HG03175 (cell line): Measurements from ENCODE around the gene GPATCH1.
"Not testable (repeated sequence)": the region's sequence is repeated elsewhere in the genome, so short reads cannot be mapped to it uniquely, and the experiment has no call there.

ENCODE experiments used
- ATAC-seq: cut with Tn5 transposase; IDR thresholded peaks from one replicate; pipeline ENCODE4 v1.9.1; 2021; ENCODE audit warnings: mild to moderate bottlenecking, moderate library complexity; ENCODE audit not compliant: unreplicated experiment

Gene GPATCH1

GRCh38 chr19:33111587-33111986 lies 30.6 kb downstream of the GPATCH1 start:
- no peak for ATAC-seq

DNA sequence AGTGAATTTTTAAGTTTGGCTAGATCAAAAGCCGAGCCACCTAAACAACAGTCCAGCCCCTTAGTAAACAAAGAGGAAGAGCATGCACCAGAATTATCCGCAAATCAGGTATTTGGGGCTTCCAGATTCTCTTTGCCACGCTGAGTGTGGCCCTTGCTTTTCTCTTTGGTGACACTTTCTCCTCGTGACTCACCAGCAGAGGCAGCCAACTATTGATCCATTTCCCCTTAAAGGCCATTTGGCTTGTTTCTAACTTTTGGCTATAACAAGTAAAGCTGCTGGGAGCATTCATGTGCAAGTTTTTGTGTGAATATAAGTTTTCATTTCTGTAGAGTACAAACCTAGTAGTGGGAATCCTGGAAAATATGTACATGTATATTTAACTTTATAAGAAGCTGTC lies 33.3 kb downstream of the GPATCH1 start:
- ATAC-seq: no peak

GRCh38 chr19:33117501-33117900 lies 36.5 kb downstream of the GPATCH1 start:
- ATAC-seq: no peak

GRCh38 chr19:33118643-33119042 lies 37.7 kb downstream of the GPATCH1 start:
- ATAC-seq: no peak

DNA sequence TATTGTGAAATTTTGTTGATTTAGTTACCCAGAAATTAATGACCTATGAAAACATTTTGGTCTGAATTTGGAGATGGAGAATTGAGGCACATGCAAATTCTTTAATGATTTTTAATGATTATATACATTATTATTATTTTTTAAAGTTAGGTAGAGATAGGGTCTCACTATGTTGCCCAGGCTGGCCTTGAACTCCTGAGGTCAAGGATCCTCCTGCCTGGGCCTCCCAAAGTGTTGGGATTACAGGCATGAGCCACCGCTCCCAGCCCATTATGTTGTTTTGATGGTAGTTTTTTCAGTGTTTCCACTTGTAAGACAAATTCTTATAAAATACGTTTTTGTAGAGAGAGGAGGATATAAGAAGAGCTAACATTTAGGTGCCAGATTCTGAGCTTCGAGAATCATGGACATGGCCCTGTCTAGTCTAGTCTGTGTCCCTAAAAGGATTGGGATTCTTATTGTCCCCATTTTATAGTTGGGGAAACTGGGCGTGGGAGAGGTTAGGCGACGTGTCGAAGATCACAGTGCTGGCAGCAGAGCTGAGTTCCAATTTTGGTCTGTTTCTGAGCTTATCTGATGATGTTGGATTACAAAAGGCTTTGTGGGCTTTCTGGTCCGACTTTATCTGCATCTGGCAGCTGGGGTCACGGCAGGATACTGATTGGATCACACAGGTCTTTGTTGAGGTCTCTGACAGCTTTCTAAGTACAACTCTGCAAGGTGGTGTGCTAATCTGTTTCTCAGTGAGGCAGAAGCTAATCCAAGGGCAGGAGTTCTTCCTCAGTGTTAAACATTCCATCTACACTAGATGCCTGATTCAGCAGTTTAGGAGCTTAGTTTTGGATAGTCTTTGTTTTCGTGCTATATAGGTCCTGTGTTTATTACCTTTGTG lies 43.5 kb downstream of the GPATCH1 start:
- ATAC-seq: no peak

GRCh38 chr19:33125929-33126388 lies 45.0 kb downstream of the GPATCH1 start:
- ATAC-seq: peak; percentile 80

DNA sequence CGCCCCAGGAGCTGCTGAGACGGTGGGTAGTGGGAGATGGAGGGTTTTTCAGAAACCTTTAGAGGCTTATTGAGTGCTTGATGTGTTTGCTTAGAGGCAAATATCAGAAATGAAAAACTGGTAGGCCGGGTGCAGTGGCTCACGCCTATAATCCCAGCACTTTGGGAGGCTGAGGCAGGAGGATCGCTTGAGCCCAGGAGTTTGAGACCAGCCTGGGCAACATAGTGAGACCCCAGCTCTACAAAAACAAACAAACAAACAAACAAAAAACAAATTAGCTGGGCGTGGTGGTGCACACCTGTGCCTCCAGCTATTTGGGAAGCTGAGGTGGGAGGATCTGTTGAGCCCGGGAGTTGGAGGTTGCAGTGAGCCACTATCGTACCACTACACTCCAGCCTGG lies 45.7 kb downstream of the GPATCH1 start:
- ATAC-seq: not testable (repeated sequence)

GRCh38 chr19:33129901-33130300 lies 48.9 kb downstream of the GPATCH1 start:
- no peak for ATAC-seq

- no peak for ATAC-seq
Measured at GRCh38 chr19:33130433-33130832, 49.5 kb downstream of the GPATCH1 start.

DNA sequence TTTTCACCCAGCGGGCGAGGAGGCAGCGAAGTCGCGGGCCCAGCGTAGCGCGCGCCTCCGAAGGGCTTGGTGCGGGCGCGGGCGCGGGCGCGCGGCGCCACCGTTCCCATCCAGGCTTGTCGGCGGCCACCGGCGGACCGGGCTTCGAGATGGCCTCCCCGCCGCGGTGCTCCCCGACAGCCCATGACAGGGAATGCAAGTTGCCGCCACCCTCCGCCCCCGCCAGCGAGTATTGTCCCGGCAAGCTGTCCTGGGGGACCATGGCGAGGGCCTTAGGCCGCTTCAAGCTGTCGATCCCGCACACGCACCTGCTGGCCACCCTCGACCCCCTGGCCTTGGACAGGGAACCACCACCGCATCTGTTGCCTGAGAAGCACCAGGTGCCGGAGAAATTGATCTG lies 51.0 kb downstream of the GPATCH1 start, which contains the start of gene WDR88:
WDR88 (plus strand) TSS at position 94 of the 400 bp plus-strand sequence; CDS start at position 150, 56 bp downstream.
- ATAC-seq: no peak

DNA sequence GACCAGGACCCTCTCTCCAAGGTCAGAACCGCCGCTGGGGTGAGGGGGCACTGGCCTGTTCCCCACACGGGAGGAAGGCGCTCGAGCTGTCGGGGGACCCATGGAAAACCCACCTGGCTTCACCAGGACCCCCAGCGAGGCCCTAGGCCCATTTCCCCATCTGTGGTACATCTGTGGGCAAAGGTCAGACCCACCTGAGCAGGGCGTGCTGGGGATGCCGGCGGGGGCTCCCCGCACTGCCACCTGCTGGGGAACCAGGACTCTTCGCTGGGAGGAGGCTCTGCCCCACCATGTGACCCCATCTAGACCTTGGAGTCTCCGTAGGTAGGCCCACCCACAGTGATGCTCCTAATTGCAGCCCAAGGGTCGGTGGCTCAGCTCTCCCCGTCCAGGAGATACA lies 51.4 kb downstream of the GPATCH1 start:
- no peak for ATAC-seq

- no peak for ATAC-seq
Measured at GRCh38 chr19:33133438-33134031, 52.6 kb downstream of the GPATCH1 start.

DNA sequence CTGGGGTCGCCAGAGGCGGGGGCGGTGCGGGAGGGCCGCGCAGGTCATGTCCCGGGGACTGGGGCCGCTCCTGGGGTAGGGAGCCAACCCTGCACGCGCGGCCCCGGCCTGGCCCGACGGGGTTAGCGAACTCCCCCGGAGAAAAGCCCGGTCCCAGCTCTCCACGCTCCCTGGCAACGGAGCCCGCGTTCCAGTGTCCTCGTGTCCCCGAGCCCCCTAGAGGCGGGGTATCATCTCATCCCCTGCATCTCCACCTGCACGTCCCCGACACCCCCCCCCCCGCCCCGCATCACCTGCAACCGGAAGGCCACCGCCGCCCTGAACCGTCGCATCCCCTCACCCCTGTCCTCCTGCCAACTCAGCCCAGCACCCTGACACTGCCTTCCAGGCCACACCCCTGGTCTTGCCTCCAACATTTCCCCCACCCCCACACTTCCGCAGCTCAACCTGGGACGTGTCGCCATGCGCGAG lies 53.6 kb downstream of the GPATCH1 start:
- ATAC-seq: no peak

- no peak for ATAC-seq
Measured at GRCh38 chr19:33139165-33139564, 58.2 kb downstream of the GPATCH1 start.

GRCh38 chr19:33143897-33144405 lies 63.0 kb downstream of the GPATCH1 start:
- ATAC-seq: peak; percentile 64

DNA sequence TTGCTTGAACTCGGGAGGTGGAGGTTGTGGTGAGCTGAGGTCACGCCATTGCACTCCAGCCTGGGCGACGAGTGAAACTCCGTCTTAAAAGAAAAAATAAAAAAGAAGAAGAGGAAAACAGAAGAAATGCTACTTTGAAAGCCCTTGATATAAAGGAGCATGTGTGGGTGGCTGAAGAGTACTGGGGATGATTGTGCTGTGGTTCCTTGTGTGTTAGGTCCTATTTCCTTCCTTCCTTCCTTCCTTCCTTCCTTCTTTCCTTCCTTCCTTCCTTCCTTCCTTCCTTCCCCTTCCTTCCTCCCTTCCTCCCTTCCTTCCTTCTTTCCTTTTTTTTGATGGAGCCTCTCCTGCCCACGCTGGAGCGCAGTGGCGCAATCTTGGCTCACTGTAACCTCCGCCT lies 65.2 kb downstream of the GPATCH1 start:
- no peak for ATAC-seq

DNA sequence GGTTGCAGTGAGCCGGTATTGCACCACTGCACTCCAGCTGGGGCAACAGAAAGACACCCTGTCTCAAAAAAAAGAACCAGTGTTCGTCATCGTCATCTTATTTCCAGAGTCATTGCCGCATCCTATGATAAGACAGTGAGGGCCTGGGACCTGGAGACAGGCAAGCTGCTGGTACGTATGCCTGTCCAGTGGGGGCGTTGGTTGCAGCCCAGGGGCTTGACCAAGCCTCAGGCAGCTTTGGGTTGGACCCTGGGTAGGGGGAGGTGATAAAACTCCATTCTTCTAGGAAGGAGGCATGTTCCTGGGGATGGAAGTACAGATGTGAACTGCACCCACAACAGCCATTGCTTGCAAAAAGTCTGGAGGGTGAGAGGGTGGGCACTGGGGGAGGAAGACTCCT lies 66.6 kb downstream of the GPATCH1 start:
- ATAC-seq: no peak

- ATAC-seq: no peak
Measured at GRCh38 chr19:33150852-33151518, 70.0 kb downstream of the GPATCH1 start.

- no peak for ATAC-seq
Measured at GRCh38 chr19:33152176-33152575, 71.2 kb downstream of the GPATCH1 start.

DNA sequence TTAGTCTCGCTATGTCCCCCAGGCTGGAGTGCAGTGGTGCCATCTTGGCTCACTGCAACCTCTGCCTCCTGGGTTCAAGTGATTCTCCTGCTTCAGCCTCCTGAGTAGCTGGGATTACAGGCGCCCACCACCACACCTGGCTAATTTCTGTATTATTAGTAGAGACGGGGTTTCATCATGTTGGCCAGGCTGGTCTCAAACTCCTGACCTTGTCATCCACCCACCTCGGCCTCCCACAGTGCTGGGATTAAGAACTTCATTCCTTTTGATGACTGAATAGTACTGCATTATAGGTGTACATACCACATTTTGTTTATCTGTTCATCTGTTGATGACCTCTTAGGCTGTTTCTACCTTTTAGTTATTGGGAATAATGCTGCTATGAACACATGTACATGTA lies 71.6 kb downstream of the GPATCH1 start:
- ATAC-seq: not testable (repeated sequence)

DNA sequence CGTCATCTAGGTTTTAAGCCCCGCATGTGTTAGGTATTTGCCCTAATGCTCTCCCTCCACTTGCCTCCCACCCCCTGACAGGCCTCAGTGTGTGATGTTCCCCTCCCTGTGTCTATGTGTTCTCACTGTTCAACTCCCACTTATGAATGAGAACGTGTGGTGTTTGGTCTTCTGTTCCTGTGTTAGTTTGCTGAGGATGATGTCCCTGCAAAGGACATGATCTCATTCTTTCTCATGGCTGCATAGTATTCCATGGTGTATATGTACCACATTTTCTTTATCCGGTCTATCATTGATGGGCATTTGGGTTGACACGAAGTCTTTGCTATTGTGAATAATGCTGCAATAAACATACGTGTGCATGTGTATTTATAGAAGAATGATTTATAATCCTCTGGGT lies 73.3 kb downstream of the GPATCH1 start:
- not testable (repeated sequence) for ATAC-seq
